ENCODE results near the gene REXO4. TPM values are rescaled to one million over a fixed set of nuclear protein-coding genes. Genes with fewer than 3 reads are reported as not detected.

The REXO4 gene
- total and polyA plus RNA-seq, 2 of the 13 experiments (the other 11 are each of a cell fraction or from before 2014, with no cell fraction given) = 18.5 to 30.4 TPM

- TF ChIP-seq KIAA2018 (CRISPR knock-in tag; IDR thresholded peaks at IDR 0.05; ENCODE audit: borderline replicate concordance) (no peak), SKIL (CRISPR knock-in tag; IDR thresholded peaks at IDR 0.05; ENCODE audit: borderline replicate concordance) (peak; percentile 51; the same call in 1 of the 2 replicates), KAT2B (IDR thresholded peaks at IDR 0.05; ENCODE audit: borderline replicate concordance, low read depth, low read length) (no peak), TFE3 (CRISPR knock-in tag; IDR thresholded peaks at IDR 0.05) (no peak), MZF1 (CRISPR knock-in tag; IDR thresholded peaks at IDR 0.05; ENCODE audit: borderline replicate concordance) (no peak), ZNF343 (CRISPR knock-in tag; IDR thresholded peaks at IDR 0.05) (no peak), YEATS4 (CRISPR knock-in tag; IDR thresholded peaks at IDR 0.05; ENCODE audit: borderline replicate concordance) (peak; percentile 22; the same call in 1 of the 2 replicates), ZFP90 (CRISPR knock-in tag; IDR thresholded peaks at IDR 0.05; ENCODE audit: borderline replicate concordance) (no peak), SNAI1 (CRISPR knock-in tag; IDR thresholded peaks at IDR 0.05; ENCODE audit: borderline replicate concordance) (no peak), FOXJ3 (CRISPR knock-in tag; IDR thresholded peaks at IDR 0.05; ENCODE audit: borderline replicate concordance) (no peak), ZNF792 (CRISPR knock-in tag; IDR thresholded peaks at IDR 0.05) (peak; percentile 46; the same call in 1 of the 2 replicates), THAP11 (CRISPR knock-in tag; IDR thresholded peaks at IDR 0.05) (no peak), ZNF644 (CRISPR knock-in tag; IDR thresholded peaks at IDR 0.05; ENCODE audit: low read depth) (no peak), MED13 (CRISPR knock-in tag; IDR thresholded peaks at IDR 0.05) (no peak), TBP (CRISPR knock-in tag; IDR thresholded peaks at IDR 0.05) (no peak)
These were observed 10.0 kb upstream of the REXO4 start (continued) for GRCh38 chr9:133427658-133428348.
